NCI-H526 treated with DMSO at 0.1 percent for 48 hours (cell line): Measurements from ENCODE around the gene TTLL5.
A peak's percentile ranks its signal among the peaks of the same experiment; 100 is the strongest.
"Not testable (repeated sequence)": the region's sequence is repeated elsewhere in the genome, so short reads cannot be mapped to it uniquely, and the experiment has no call there.

Source experiments
- DNase-seq: peaks from one replicate; lab custom pipeline; 2025; lab: John Stamatoyannopoulos, UW

Gene TTLL5

DNA sequence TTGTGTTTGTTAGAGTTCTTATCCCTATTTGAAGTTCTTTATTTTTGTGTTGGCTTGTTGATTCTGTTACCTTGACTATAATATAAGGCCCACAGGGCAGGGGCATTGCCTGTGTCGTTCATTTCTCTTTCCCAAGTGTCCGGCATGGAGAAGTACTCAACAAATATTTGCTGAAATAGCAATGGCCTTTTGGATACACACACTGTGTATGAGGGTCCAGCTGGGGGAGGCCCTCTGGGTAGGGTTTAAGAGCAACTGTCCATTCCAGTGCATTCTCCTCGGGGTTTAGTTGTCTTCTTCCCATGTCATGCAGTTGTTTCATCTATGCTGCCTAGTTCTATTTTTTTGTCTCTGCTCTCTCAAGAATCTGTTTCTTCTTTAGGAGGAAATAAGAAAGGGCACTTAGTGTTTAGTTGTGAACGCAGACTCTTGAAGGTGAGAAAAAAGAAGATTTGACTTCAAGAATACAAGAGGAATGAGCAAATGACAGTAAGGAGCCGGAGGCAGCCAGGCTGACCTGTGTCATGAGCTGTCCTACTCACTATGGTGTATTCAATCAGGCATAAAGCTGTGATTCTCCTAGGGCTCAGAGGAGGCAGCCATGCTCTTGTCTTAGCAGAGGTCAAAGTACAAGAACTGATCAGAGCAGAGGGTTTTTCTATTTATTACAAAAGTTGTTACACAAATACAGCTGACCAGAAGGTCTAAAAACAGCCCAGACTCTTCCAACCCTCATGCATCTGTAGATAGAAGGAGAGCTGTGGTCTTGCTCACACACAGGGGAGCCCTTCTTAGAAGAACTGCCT, 10.6 kb upstream of the TTLL5 start:
- DNase-seq: no peak

DNA sequence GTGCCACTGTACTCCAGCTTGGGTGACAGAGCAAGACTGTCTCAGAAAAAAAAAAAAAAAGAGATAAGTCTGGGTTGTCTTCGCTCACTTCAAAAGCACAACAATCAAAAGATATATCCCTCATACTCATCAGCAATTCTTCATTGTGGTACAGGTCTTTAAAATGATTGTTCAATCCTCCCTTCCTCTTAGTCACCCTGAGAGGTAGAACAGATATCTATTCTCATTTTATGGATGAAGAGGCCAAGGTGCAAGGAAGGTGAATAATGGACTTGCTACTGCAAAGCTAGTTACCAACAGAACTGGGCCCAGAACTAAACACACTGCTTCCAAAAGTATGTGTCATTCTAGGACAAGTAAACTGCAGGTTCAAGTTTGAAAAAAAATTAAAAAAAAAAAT, 7.5 kb upstream of the TTLL5 start:
- no peak for DNase-seq

DNA sequence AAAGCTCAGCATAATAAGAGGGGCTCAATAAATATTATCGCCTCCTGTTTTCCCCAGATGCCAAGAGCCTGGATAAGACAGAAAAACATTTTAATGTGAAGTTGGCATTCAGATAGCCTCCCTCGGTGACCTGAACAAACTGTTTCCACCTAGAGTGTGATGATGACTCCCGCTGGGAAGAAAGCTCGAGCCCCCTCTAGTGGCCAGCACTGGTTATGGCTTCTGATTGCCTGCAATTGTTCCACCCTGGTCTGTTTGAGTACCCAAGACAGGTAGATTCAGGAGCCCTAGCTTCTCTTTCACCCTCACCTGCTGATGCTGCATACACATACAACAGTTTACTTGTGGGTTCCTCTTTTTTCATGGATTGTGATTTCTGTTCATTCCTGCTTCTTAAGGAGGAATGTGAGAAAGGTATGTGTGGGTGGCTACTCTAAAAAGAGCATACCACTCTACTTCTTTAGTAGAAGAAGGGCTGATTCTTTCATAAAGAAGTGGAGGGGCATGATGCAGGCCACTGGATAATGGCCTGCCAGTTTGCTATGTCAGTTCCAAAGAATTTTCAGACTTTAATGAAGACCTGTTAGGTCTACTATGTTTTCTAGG, 6.8 kb upstream of the TTLL5 start:
- DNase-seq: peak; percentile 19

DNA sequence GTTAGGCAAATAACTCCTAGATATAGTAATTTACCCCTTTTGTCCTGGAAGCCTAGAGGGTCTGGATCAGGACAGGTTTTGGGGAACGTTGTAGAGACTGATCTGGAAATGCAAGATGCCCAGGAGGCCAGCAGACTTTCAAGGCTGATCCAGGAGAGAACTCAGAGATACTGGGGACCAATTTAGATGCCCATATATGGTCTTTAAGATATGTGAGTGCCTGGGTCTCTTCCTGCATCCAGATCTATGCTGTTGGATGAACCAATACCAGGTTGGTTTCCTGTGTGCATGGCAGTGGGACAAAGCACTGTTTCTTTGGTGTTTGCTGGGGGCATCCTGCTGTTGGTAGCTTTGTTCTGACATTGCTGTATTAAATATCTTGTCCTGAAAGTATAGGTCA, 5.8 kb upstream of the TTLL5 start:
- no peak for DNase-seq

DNA sequence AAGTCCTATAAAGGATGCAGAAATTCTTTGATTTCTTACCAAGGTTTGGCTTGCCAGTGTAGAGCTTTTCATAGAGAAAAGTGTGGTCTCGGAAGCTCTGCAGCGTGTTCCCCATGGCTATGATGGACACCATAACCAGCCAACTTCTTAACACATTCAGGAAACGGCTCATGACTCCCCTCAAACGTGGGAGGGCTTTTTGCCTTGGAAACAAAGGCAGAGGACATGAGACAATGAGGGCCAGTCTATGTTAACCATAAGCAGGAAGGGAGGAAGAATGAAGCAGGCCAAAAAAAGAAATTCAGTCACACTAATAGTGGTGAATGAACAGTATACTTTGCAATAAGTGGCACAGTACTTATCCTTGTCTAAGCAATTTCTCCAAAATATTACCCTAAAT, 3.7 kb upstream of the TTLL5 start:
- DNase-seq: no peak

DNA sequence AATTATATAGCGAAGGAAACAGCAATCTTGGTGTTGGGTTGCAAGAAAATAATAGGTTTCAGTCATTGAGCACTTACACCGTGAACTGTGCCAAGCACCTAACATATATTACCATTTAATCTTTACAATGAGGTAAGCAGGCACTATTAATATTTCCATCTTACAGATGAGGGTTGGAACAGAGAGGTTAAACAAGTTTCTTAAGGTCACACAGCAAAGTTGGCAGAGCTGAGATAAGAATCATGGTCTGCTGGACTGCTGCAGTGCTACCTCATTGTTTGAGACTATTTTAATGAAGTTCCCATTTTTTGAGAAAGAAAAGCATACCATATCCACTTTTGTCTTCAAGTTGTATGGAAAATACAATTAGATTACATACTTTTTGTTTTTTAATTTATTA, 2.1 kb upstream of the TTLL5 start:
- DNase-seq: no peak

DNA sequence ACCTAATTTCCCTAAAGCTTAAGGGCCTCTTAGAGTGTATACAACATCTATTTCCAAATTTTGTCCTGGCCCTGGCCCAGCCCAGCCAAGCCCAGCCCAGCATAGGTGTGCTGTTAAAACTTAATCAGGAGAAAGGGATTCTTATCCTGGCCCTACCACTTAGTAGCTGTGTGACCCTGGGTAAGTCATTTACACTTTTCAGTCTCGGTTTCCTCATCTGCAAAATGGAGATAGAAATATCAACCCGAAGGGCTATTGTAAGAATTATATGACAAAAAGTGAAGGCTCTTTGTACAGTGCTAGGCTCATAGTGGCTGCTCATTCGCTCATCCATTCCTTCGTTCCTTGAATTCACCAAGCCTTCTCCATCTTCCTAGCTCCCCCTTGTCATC, 812 bp upstream of the TTLL5 start:
- no peak for DNase-seq

DNA sequence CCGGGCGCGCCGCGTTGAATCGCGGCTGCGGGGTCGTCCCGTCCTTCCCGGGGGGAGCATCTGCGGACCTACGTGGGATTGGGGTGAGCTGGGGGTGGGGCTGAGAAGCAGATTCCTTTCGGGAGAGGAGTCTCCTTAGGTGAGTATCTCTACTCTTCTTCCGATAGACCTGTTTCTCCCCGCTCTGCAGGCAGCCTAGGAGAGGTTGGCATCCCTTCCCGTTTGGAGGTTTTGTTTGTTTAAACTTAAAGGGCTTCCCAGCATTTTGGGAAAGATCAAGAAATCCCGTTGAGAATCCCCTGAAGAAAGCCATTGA, 411 bp downstream of the TTLL5 start:
- peak; percentile 45 for DNase-seq

DNA sequence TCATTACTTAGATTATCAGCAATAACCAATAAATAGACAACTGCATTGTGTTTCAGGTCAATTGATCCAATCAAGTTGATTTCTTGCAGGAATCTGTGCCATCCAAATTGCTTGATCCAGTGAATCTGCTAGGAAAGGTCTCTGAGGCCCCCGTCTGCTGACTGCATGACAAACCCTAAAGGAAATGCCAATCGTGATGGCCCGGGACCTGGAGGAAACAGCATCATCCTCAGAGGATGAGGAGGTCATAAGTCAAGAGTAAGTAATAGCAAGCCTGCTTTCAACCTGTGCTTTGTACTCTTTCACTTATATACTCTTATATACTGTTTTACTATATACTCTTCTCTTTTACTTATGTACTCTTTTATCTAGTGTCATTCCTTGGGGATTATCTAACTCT, 1.9 kb downstream of the TTLL5 start:
- no peak for DNase-seq

DNA sequence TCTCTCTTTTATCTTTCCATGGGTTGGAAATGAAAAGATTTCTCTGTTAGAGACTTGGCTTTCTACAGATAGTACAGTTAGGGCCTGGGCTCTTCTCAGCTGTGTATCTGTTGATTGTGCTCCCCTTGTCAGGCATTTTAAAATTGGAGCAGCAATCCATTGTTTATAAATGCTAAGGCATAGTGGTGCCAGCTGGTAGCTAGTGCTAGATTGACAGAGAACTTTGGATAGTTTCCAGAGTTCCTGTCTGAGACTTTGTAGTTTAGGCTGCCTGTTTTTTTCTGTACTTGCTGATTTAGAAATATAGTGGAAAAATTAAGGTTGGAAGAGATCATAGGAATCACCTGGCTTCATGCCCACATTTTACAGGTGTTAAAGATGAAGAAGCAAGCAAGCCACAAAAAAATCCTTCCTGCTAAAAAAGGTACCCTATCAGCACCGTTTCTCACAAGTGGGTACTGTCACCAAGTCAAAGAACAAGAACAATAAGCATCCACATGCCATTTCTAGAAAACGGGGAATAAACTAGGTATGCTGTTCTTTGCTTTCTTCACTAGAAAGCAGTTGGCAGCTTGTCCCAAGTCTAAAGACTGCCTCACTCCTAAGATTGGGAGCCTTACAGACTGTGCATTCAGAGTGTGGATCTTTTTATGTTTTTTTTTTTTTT, 6.2 kb downstream of the TTLL5 start:
- DNase-seq: no peak

DNA sequence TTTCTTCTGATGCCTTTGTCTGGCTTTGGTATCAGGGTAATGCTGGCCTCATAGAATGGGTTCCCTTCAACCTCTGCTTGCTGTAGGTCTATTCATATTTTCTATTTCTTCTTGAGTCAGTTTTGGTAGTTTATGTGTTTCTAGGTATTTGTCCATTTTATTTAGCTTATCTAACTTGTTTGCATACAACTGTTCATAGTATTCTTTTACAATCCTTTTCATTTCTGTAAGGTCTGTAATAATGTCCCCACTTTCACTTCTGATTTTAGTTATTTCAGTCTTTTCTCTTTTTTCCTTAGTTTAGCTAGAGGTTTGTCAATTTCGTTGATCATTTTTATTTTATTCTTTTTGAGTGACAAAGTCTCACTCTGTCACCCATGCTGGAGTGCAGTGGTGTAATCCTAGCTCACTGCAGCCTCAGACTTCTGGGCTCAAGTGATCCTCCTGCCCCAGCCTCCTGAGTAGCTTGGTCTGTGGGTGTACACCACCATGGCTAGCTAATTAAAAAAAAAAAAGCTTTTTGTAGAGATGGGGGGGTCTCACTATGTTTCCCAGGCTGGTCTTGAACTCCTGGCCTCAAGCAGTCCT, 11.7 kb downstream of the TTLL5 start:
- DNase-seq: no peak

DNA sequence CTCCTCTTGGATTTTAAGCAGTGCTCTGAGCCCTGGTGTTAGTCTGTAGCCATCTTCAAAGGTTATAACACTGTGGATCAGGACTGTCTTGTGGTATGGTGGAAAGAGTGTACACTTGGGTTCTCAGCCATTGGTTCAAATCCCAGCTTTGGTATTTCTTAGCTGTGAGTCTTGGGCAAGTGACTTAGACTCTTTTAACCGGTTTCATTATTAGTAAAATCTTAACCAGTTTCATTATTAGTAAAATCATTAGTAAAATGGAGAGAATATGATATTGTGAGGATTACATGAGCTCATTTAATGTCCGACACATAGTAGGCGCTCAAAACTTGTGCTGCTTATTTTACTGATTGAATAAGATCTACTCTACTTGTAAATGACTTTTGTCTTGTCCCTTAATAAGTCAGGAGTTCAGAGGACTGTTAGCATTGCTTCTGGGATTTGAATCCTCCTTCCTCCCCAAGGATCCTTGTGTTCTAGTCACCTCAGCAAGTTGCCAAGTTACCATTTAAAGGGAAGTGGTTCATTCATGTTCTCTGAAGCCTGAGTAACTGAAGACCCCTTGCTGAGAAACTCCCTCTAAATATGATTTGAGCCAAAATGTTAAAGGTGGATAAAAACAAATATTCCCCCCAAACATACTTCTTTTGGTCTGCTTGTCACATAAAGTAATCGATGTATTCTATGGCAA, 12.4 kb downstream of the TTLL5 start:
- DNase-seq: no peak

DNA sequence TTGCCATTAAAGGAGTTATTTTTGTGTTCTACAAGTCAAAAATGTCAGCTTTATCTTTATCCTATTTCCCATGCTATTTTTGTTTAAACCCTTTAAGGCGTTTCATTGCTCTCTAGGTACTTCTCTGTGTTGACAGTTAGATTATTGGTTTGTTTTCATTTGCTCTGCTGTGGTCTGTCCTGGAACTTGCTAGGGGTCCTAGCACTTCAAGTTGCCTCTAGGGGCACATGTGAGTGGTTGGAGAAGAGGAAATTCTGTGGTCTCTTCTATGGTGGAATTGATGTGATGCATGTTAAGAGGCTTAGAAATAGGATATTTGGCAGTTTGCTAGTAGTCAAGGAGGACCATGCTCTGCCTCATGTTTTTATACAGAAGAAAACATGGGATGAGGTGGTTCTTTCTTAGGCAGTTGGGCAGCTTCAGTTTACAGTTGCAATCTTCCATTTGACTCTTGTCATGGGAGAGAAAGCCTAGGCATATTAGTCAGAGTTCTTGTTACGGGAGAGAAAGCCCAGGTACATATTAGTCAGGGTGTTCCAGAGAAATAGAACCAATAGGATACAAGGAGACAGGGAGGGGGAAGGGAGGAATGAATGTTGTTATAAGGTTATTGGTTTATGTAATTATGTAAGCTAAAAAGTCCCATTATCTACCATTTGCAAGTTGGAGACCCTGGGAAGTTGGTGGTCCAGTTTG, 14.4 kb downstream of the TTLL5 start:
- no peak for DNase-seq

DNA sequence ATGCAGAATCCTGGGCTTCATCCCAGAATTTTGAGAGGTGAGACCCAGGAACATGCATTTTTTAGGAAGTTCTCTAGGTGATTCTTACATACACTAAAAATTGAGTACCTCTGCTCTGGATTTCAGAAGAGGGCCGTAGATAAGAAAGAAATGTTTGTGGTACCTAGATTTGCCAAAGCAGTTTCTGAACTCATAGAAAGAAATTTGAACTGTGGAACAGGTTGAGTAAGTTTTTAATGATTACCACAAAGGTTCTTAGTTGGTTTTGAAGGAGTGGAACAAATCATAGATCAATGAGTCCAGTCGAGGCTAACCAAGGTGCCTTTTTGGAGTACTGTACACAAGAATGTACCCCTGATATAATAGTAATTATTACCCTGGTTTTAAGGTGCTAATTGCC, 24.9 kb downstream of the TTLL5 start:
- no peak for DNase-seq

DNA sequence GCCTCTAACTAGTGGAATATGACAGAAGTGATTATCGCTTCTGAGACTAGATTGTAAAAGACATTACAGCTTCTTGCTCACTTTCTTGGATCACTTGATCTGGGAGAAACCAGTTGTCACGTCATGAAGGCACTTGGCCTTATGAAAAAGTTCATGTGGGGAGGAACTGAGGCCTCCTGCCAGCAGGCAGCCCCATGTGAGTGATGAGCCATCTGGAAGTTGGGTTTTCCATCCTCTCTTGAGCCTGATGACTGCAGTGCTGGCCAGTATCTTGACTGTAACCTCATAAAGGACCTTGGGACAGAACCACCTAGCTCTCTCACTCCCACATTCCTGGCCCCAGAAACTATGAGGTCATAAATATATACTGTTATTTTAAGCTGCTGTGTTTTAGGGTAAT, 28.0 kb downstream of the TTLL5 start:
- no peak for DNase-seq

DNA sequence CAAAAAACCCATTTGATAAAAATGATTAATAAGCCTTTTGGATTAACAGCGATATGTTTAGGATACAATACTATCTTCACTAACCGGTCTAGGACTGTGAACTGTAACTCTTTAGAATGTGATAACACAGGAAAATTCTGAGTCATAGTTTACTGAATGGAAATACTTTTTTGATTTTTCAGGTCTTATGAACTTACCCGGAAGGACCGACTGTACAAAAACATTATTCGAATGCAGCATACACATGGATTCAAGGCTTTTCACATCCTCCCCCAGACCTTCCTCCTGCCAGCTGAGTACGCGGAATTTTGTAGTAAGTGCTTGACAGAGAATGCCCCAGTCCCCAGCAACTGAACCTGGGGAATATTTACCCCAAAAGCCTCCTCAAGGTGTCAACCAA, 29.0 kb downstream of the TTLL5 start:
- no peak for DNase-seq

DNA sequence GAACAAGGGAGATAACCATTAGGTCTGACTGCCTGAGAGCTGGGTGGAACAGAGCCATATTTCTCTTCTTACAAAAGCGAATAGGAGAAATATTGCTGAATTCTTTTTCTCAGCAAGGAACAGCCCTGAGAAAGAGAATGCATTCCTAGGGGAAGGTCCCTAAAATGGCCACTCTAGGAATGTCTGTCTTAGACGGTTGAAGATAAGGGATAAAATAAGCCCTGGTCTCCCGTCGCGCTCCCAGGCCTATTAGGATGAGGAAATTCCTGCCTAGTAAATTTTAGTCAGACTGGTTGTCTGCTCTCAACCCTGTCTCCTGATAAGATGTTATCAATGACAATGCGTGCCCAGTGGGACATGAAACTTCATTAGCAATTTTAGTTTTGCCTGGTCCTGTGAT, 34.0 kb downstream of the TTLL5 start:
- not testable (repeated sequence) for DNase-seq

DNA sequence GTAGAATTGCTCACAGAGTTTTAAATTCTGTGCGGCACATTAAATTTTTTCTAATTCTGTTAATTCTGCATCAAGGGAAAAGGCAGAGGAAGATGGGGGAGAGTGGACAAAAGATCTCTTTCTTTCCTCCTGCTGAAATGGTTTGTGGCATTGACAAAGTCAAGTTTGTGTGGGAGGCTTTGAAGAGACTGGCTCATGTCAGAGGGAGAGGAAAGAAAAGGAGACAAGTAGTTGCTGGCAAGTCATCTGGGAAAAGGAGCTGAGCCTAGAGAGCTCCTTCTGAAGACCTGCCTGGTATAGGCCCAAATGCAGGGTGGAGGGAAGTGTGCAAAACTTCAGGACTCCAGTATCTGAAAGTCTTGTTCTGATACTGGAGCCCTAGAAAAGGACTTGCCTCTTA, 36.3 kb downstream of the TTLL5 start:
- DNase-seq: no peak

DNA sequence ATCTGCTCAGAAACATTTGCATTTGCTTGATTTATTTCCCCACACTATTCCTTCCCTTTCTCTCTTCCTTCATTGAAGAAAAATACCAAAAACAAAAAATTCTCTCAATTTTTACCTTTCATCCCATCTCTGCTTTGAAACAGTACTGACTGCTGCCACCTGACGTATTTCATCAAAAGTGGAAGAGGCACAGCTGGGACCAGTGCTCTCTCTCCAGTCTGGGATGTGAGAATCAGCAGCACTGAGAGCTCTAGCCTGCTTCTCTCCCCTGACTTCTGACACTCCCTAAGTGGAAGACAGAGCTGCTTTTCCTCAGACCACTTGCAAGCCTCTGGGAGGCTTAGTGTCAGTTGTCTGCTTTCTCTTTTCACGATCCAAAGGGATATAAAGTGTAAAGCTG, 36.9 kb downstream of the TTLL5 start:
- no peak for DNase-seq

DNA sequence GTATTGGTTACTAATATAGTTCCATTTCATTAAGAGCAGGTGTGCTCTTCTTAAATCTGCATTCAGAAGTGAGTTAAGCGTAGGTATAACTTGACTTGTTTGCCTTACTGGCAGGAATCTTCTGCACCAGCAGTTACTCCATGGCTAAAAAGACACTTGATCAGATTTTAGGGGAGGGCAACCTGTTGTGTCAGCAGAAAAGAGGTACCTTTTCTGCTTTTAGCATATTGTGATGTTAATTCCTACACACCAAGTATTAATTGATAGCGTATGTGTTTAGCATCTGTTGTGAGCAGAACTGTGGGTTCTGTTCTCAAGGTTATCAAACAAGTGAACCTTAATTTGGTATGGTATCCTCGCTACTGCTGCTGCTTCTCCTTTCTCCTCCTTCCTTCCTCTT, 38.3 kb downstream of the TTLL5 start:
- no peak for DNase-seq

DNA sequence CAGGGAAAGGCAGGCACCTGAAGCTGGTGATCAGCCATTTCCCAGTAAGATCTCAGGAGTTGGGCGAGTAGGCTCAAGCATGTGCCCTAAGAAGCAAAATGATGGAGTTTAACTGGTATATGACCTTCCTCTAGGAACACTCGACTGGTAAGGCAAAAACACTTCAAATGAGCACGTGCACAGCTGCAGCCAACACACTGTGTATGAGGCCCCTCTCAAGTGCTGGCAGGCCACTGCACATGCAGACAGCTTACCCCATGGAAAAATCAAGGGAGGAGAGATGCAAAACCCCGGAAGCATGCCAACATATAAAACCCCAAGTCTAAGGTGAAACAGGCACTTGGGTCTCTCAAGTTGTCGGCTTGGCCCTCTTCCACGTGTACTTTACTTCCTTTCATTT, 39.2 kb downstream of the TTLL5 start:
- DNase-seq: no peak

DNA sequence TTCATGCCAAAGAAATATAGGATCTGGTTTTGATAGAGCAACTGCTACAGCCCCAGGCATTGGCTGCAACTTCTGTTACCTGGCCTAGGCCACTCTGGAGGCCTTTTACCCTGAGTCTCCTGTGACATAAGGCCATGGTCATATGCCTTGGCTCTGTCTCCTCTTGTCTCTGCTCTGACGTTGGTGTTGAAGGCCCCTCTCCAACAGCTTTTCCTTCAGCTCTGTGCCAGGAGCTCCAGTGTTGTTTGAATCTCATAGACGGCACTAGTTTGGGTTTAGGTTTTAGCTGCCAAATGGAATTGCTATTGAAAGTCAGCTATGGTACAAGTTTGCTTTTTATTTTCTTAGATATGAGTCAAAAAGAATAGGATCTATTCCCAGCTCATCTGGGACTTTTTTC, 41.1 kb downstream of the TTLL5 start:
- no peak for DNase-seq
